Measurements from ENCODE around the gene FYB1.

FYB1 gene

DNA sequence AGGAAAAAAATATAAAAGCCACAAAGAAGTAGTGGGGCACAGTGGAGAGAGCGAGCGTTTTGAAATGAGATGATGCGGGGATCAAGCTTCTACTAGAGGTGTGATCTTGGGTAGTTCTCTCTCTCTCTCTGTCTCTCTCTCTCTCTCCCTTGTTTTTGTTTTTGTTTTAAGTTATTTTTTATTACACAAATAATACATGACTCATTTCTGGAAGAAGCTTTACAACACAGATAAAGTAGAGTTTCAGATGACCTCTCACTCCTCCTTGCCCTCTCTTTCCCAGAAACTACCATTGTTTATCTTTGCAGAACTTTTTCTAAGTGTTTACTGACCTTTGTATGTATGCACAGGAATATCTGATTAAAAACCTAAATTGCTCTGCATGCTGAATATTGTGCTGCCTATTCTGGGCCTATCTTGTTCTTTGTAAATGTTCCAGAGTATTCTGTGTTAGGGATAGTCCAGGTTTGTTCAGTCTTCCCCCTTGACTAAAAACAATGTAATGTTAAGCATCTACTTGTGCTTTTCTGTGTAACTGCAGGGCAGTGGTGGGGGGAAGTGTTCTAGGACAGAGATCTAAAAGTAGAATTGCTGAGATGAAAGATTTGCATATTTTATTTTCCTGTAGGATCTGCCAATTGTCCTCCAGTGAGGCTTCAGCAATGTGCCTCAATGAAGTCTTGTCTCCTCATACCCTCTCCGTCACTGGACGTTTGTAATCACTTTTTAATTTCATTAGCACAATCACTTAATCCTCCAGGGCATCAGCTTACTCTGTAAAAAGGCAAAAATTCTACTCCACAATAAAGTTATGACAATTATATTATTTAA is 52.0 kb downstream of the FYB1 start:
- TF ChIP-seq, protein P1, sequence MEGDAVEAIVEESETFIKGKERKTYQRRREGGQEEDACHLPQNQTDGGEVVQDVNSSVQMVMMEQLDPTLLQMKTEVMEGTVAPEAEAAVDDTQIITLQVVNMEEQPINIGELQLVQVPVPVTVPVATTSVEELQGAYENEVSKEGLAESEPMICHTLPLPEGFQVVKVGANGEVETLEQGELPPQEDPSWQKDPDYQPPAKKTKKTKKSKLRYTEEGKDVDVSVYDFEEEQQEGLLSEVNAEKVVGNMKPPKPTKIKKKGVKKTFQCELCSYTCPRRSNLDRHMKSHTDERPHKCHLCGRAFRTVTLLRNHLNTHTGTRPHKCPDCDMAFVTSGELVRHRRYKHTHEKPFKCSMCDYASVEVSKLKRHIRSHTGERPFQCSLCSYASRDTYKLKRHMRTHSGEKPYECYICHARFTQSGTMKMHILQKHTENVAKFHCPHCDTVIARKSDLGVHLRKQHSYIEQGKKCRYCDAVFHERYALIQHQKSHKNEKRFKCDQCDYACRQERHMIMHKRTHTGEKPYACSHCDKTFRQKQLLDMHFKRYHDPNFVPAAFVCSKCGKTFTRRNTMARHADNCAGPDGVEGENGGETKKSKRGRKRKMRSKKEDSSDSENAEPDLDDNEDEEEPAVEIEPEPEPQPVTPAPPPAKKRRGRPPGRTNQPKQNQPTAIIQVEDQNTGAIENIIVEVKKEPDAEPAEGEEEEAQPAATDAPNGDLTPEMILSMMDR (conservative IDR thresholded peaks at IDR 0.05), result no peak
- no peak overlapping the region for H3K27ac ChIP-seq

DNA sequence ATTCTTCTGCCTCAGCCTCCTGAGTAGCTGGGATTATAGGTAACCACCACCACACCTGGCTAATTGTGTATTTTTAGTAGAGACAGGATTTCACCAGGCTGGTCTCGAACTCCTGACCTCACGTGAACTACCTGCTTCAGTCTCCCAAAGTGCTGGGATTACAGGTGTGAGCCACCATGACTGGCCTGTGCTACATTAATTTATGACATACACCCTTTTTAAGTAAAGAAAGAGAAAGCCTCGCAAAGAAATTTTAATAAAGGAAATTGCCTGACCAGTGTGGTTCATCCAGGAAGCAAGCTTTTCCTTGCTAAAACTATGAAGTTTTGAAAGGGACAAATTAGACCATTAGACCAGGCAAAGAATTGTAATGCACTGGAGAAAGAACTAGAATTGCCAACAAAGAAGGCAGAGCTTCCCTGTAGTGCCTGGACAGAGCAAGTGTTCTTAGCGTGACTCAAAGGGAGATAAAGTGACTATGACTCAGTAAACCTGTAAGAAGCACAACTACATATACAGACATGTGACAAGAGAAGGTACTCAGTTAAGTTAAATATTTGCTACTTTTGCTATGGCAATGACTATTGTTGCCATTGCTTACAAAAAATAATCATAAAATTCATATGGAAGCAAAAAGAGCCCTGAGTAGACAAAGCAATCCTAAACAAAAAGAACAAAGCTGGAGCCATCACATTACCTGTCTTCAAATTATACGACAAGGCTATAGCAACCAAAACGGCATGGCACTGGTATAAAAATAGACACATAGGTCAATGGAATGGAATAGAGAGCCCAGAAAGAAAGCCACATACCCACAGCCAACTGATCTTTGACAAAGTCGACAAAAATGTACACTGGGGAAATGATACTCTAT is 54.6 kb downstream of the FYB1 start:
- no peak overlapping the region for H3K27ac ChIP-seq
- TF ChIP-seq, protein P1 (conservative IDR thresholded peaks at IDR 0.05), result no peak

DNA sequence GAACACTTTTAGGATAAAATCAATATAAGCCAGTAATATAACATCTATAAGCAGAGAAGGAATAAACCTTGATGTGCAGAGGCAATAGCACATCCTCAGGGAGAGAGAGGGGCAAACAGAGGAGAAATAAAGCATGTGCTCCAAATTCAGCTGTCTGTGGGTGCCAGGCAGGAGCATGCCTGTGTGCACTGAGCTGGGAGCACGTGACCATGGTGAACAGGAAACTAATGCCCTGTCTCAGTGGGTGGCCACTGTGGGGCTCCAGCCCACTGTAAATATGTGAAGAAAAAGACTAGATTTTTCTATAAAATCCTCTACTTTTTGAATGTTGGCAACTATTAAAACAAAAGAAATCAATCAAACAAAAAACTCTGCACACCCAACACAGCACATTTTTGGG is 55.3 kb downstream of the FYB1 start:
- TF ChIP-seq, protein P1 (conservative IDR thresholded peaks at IDR 0.05), result no peak
- H3K27ac ChIP-seq, result no peak overlapping the region

DNA sequence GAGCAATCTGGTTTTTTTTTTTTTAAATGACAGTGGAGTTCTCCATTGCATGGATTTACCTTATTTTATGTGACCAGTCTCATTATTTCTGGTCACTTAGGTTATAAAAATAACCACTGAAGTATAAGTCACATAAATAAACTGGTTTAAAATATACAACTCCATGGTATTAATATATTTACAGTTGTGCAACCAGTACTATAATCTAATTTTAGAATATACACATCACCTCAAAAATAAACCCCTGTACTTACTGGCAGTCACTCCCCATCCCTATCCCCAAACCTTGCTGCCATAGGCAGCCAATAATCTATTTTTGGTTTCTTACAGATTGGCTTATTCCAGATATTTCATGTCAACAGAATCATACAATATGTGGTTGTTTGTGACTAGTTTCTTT is 57.8 kb downstream of the FYB1 start:
- H3K27ac ChIP-seq, result no peak overlapping the region
- TF ChIP-seq, protein P1 (conservative IDR thresholded peaks at IDR 0.05), result no peak

DNA sequence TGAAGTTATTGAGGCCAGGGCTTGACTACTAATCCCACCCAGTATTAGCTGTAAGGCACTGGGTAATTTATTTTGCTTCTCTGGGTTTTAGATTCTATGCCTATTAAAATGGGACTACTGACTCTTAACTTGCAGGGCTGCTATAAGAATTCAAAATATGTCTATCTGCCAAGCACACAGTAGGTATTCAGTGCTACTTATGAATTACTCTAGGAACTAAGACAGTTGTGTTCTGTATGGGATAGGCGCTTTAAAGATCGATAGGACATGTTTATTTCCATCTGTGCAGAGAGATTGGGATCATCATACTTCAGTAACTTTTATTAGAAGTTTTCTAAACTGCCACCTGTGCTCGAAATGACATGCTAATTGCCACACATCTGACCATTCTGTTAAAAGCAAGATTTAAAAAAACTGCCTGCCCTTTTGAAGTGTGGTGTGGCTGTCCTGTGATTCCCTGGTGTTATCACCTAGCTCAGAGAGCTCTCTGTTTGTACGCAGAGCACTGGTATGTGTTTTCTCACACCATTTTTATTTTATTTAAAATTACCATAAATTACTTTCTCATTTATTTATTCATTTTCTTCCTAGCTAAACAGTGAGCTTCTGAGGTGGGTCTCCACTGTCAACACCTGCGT is 58.7 kb downstream of the FYB1 start:
- TF ChIP-seq, protein P1 (conservative IDR thresholded peaks at IDR 0.05), result no peak
- no peak overlapping the region for H3K27ac ChIP-seq

DNA sequence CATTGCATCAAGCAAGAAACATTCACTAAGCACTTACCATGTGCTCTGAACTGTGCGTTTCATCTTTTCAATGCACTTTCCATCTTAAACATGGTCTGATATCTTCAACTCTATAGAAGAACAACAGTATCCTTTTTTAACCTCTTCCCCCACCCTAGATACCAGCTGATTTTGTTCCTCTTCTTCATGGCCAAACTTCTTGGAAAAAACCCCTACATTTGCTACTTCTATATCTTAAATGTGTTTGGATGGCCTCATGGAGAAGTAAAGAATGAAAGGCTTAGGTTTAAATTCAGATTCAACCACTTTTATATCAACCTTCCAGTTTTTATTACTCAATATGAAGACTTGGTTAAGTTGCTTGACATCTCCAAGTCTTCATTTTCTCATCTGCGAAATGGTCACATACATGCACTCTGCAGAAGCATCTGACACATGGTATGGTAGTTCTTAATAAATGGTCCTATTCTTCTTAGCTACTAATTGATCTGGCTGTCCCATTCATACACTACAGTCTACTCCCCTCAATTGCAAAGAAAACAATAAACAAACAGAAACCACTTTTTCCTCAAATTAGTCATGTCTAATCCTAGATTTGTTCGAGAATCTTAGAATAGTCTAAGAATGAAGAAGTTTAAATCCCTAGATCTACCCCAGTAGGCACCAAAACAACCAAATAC is 59.4 kb downstream of the FYB1 start:
- TF ChIP-seq, protein P1 (conservative IDR thresholded peaks at IDR 0.05), result no peak
- no peak overlapping the region for H3K27ac ChIP-seq
